Measurements from ENCODE around the gene GOLGA7B. TPM values are rescaled to one million over a fixed set of nuclear protein-coding genes. Genes with fewer than 3 reads are reported as not detected.

Gene GOLGA7B
- total and polyA plus RNA-seq, 2 of the 4 experiments (the other 2 are of a cell fraction) = not detected

DNA sequence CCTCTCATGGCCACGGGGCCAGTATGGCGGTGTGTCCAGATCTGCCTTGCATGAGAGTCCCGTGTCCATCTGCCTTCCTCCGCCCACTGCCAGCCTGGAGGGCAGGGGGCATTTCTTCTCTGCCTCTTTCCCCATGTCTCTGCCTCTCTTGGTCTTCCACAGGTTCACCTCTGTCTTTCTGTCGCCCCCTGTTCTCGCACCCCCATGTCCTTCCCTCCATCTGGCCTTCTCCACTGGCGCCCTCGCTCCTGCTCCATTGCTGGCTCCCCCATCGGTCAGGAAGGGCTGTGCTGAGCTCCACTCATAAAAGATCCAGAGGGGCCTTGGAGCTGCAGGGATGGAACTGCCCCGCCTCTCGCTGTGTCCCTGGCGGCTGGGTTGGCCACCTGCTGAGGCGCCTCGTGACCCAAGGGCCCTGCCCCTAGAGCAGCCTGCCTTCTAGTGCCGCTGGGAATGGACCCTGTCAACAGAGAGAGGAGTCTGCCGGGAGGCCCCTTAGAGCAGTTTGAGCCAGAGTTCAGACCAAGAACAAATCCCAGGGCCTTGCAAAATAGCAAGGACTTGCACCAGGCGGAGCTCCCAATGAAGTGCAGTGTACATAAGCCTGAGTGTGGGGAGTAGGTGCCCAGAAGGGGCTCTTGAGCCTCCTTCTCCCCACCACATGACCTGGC, 42.0 kb downstream of the GOLGA7B start:
- H3K4ac ChIP-seq (ENCODE audit: low read depth, low read length) = no peak overlapping the region
- H3K36me3 ChIP-seq (ENCODE audit: control insufficient read depth, insufficient read depth, low read length) = no peaks in the 10 kb centered on the region
- no peak overlapping the region for H2BK120ac ChIP-seq (ENCODE audit: low read depth, low read length)
- ChIA-PET POLR2A (ENCODE audit: unreplicated experiment) (no interaction called here), CTCF (no interaction called here)
- peaks cover 1% of the 10 kb centered on the region; the same call in 1 of the 2 replicates for H3K4me1 ChIP-seq (ENCODE audit: control insufficient read depth, insufficient read depth, low read length)
- H3K4me2 ChIP-seq (ENCODE audit: low read depth, low read length) = no peak overlapping the region
- H2BK15ac ChIP-seq (ENCODE audit: low read depth, low read length) = no peak overlapping the region
- H3K27ac ChIP-seq (ENCODE audit: insufficient read depth, low read length) = no peak overlapping the region
- H3K18ac ChIP-seq (ENCODE audit: low read depth, low read length) = no peak overlapping the region
- H3K23ac ChIP-seq (ENCODE audit: low read depth, low read length) = no peak overlapping the region
- 54% methylated on average over 10 of the region's 17 CpGs; no CpG with 5 or more reads in 1 of the 2 experiments for WGBS, 2 experiments (ENCODE audit: extremely low coverage in 2 of 2, insufficient read length in 1 of 2)
- no peaks in the 10 kb centered on the region for H4K20me1 ChIP-seq (ENCODE audit: insufficient read depth, low read length)
- H2AK9ac ChIP-seq (replicated peaks; ENCODE audit: low read depth, low read length, poor library complexity) = no peak overlapping the region
- no peak overlapping the region for H2BK5ac ChIP-seq (ENCODE audit: low read depth, low read length, poor library complexity, severe bottlenecking)
- H2BK20ac ChIP-seq (ENCODE audit: low read depth, low read length) = no peak overlapping the region
- no TSS peak for BruUV-seq (replicated peaks)
- no peak overlapping the region for H4K91ac ChIP-seq (ENCODE audit: insufficient read depth, low read depth, low read length)
- H3K14ac ChIP-seq (replicated peaks; ENCODE audit: low read depth, low read length) = no peak overlapping the region
- H3K9me3 ChIP-seq (ENCODE audit: control insufficient read depth, insufficient read depth, low read length) = no peaks in the 10 kb centered on the region
- H3K9me1 ChIP-seq (ENCODE audit: insufficient read depth, low read length) = no peaks in the 10 kb centered on the region
- ATAC-seq (ENCODE audit: low read depth) (no peak), DNase-seq (no peak)
- H3K4me3 ChIP-seq (ENCODE audit: insufficient read depth, low read depth, low read length) = no peak overlapping the region
- dilution Hi-C loops (cut with HindIII; ENCODE audit: low sequenced_read_pairs, unreplicated experiment) = no loop called here
- in situ Hi-C loops (cut with MboI; ENCODE audit: low sequenced_read_pairs) = no loop called here
- no peak overlapping the region for H2AFZ ChIP-seq (replicated peaks; ENCODE audit: low read length, poor library complexity)
- H4K5ac ChIP-seq (ENCODE audit: low read depth, low read length) = no peak overlapping the region
- H2AK5ac ChIP-seq (ENCODE audit: low read depth, low read length) = no peak overlapping the region
- H3K9ac ChIP-seq (ENCODE audit: low read depth, low read length) = no peak overlapping the region
- TF ChIP-seq NFE2L2 (IDR thresholded peaks at IDR 0.05; ENCODE audit: low read depth, low read length) (no peak), BHLHE40 (IDR thresholded peaks at IDR 0.05; ENCODE audit: low read depth, low read length) (no peak), CEBPB (IDR thresholded peaks at IDR 0.05; ENCODE audit: low read depth, low read length) (no peak), RAD21 (IDR thresholded peaks at IDR 0.05; ENCODE audit: low read length) (no peak), RFX5 (IDR thresholded peaks at IDR 0.05; ENCODE audit: low read depth, low read length) (no peak), CHD1 (IDR thresholded peaks at IDR 0.05; ENCODE audit: low read depth, low read length) (no peak), POLR2A (IDR thresholded peaks at IDR 0.05; ENCODE audit: low read depth, low read length) (no peak), MAFK (IDR thresholded peaks at IDR 0.05; ENCODE audit: low read depth, low read length) (no peak), RCOR1 (IDR thresholded peaks at IDR 0.05; ENCODE audit: insufficient replicate concordance, low read length) (no peak), MXI1 (IDR thresholded peaks at IDR 0.05; ENCODE audit: borderline replicate concordance, low read depth, low read length) (no peak), FOS (IDR thresholded peaks at IDR 0.05; ENCODE audit: low read depth, low read length) (no peak), SMC3 (IDR thresholded peaks at IDR 0.05; ENCODE audit: low read depth, low read length) (no peak)
- TF ChIP-seq, protein P1, sequence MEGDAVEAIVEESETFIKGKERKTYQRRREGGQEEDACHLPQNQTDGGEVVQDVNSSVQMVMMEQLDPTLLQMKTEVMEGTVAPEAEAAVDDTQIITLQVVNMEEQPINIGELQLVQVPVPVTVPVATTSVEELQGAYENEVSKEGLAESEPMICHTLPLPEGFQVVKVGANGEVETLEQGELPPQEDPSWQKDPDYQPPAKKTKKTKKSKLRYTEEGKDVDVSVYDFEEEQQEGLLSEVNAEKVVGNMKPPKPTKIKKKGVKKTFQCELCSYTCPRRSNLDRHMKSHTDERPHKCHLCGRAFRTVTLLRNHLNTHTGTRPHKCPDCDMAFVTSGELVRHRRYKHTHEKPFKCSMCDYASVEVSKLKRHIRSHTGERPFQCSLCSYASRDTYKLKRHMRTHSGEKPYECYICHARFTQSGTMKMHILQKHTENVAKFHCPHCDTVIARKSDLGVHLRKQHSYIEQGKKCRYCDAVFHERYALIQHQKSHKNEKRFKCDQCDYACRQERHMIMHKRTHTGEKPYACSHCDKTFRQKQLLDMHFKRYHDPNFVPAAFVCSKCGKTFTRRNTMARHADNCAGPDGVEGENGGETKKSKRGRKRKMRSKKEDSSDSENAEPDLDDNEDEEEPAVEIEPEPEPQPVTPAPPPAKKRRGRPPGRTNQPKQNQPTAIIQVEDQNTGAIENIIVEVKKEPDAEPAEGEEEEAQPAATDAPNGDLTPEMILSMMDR (conservative IDR thresholded peaks at IDR 0.05; ENCODE audit: low read depth, low read length) = no peak
- TF ChIP-seq, protein P2, sequence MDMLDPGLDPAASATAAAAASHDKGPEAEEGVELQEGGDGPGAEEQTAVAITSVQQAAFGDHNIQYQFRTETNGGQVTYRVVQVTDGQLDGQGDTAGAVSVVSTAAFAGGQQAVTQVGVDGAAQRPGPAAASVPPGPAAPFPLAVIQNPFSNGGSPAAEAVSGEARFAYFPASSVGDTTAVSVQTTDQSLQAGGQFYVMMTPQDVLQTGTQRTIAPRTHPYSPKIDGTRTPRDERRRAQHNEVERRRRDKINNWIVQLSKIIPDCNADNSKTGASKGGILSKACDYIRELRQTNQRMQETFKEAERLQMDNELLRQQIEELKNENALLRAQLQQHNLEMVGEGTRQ (IDR thresholded peaks at IDR 0.05; ENCODE audit: low read depth, low read length) = no peak
- TF ChIP-seq, protein P3, sequence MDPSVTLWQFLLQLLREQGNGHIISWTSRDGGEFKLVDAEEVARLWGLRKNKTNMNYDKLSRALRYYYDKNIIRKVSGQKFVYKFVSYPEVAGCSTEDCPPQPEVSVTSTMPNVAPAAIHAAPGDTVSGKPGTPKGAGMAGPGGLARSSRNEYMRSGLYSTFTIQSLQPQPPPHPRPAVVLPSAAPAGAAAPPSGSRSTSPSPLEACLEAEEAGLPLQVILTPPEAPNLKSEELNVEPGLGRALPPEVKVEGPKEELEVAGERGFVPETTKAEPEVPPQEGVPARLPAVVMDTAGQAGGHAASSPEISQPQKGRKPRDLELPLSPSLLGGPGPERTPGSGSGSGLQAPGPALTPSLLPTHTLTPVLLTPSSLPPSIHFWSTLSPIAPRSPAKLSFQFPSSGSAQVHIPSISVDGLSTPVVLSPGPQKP (IDR thresholded peaks at IDR 0.05; ENCODE audit: borderline replicate concordance, low read depth, low read length) = no peak
- H4K8ac ChIP-seq (ENCODE audit: low read depth in 2 of 2, low read length in 2 of 2) = no peak overlapping the region
- H3K56ac ChIP-seq (ENCODE audit: extremely low read depth, insufficient read depth, low read length) = no peak overlapping the region
- peaks cover 3% of the 10 kb centered on the region; the same call in 1 of the 2 replicates for H3K27me3 ChIP-seq (ENCODE audit: control insufficient read depth, insufficient read depth, low read length)
- intact Hi-C loops (cut with micrococcal nuclease) = no loop called here
- no peaks in the 10 kb centered on the region for H3K79me1 ChIP-seq (ENCODE audit: low read depth in 1 of 2, low read length in 2 of 2)
